Measurements from ENCODE around the gene ZGRF1. TPM values are rescaled to one million over a fixed set of nuclear protein-coding genes. Genes with fewer than 3 reads are reported as not detected.
A peak's percentile ranks its signal among the peaks of the same experiment; 100 is the strongest.

ZGRF1 gene
- total and polyA plus RNA-seq, 9 of the 15 experiments (the other 6 are each of a cell fraction or from before 2014, with no cell fraction given): 8.8 to 35.2 (median 22.0) TPM

GRCh38 chr4:112523764-112524505 lies 112.8 kb downstream of the ZGRF1 start (continued):
- TF ChIP-seq HOXB6 (CRISPR knock-in tag; IDR thresholded peaks at IDR 0.05; ENCODE audit: borderline replicate concordance) (no peak), DACH1 (IDR thresholded peaks at IDR 0.05; ENCODE audit: partially characterized antibody) (no peak), E2F6 (IDR thresholded peaks at IDR 0.05; ENCODE audit: borderline replicate concordance in 1 of 2, extremely low read depth in 1 of 2, insufficient read depth in 1 of 2, insufficient read length in 1 of 2, low read depth in 1 of 2, low read length in 1 of 2, poor library complexity in 1 of 2, severe bottlenecking in 1 of 2) (peak in 1 of 2 experiments; percentile 39), ZBTB7A (IDR thresholded peaks at IDR 0.05; ENCODE audit: borderline replicate concordance, control insufficient read depth, low read depth, low read length) (peak; percentile 76), ZNF551 (CRISPR knock-in tag; IDR thresholded peaks at IDR 0.05) (no peak), ZNF140 (CRISPR knock-in tag; IDR thresholded peaks at IDR 0.05) (no peak), TFAP4 (CRISPR knock-in tag; IDR thresholded peaks at IDR 0.05; ENCODE audit: borderline replicate concordance) (peak; percentile 41; the same call in 1 of the 2 replicates), KDM2B (CRISPR knock-in tag; IDR thresholded peaks at IDR 0.05) (peak; percentile 57; the same call in 1 of the 2 replicates), RB1 (IDR thresholded peaks at IDR 0.05; ENCODE audit: low read depth) (peak; percentile 67; the same call in 1 of the 2 replicates), CGGBP1 (CRISPR knock-in tag; IDR thresholded peaks at IDR 0.05) (no peak), ZNF282 (CRISPR knock-in tag; IDR thresholded peaks at IDR 0.05) (no peak), IRF2 (CRISPR knock-in tag; IDR thresholded peaks at IDR 0.05) (no peak), MBD2 (IDR thresholded peaks at IDR 0.05; ENCODE audit: borderline replicate concordance, low read depth) (no peak), LARP7 (IDR thresholded peaks at IDR 0.05) (no peak), MYC (IDR thresholded peaks at IDR 0.05; ENCODE audit: low read depth, low read length) (no peak), MYC (CRISPR knock-in tag; IDR thresholded peaks at IDR 0.05; ENCODE audit: borderline replicate concordance, low read depth) (no peak), PRDM10 (IDR thresholded peaks at IDR 0.05; ENCODE audit: partially characterized antibody) (peak; percentile 69), TRIM25 (IDR thresholded peaks at IDR 0.05; ENCODE audit: borderline replicate concordance) (no peak), FOXJ2 (tag; IDR thresholded peaks at IDR 0.05) (no peak), FOXJ3 (CRISPR knock-in tag; IDR thresholded peaks at IDR 0.05) (no peak)
